HUES48 (cell line): ENCODE results near the gene GNAI3.

Experiments
- H3K27ac ChIP-seq: one replicate; pipeline ENCODE4 v1.7.0; 2013; ENCODE audit warnings: low read depth, low read length, inconsistent platforms
- H3K27me3 ChIP-seq: 2 replicates; pipeline ENCODE4 v1.6.1; 2013; ENCODE audit warnings: mild to moderate bottlenecking, low read length; ENCODE audit not compliant: control insufficient read depth, insufficient read depth
- H3K36me3 ChIP-seq: 2 replicates; pipeline ENCODE4 v1.6.1; 2013; ENCODE audit warnings: low read length; ENCODE audit not compliant: control insufficient read depth, insufficient read depth
- H3K4me1 ChIP-seq: 2 replicates; pipeline ENCODE4 v1.6.1; 2013; ENCODE audit warnings: mild to moderate bottlenecking, low read length; ENCODE audit not compliant: control insufficient read depth, insufficient read depth
- H3K4me3 ChIP-seq: 2 replicates; pipeline ENCODE4 v1.5.1; 2013; ENCODE audit warnings: mild to moderate bottlenecking, low read depth, low read length
- H3K9ac ChIP-seq: 2 replicates; pipeline ENCODE4 v1.6.1; 2013; ENCODE audit warnings: mild to moderate bottlenecking, low read depth, low read length, moderate library complexity
- H3K9me3 ChIP-seq: 2 replicates; pipeline ENCODE4 v1.6.1; 2013; ENCODE audit warnings: low read length; ENCODE audit not compliant: control insufficient read depth, insufficient read depth

The GNAI3 gene

GRCh38 chr1:109527846-109528695 lies 20.3 kb upstream of the GNAI3 start:
- H3K27ac ChIP-seq: no peak overlapping the region

GRCh38 chr1:109528712-109529111 lies 19.7 kb upstream of the GNAI3 start:
- H3K27ac ChIP-seq: no peak overlapping the region
- no peak overlapping the region for H3K4me3 ChIP-seq
- no peaks in the 10 kb centered on the region for H3K36me3 ChIP-seq
- H3K9me3 ChIP-seq: no peaks in the 10 kb centered on the region
- peaks cover 6% of the 10 kb centered on the region; the same call in 1 of the 2 replicates for H3K4me1 ChIP-seq
- H3K27me3 ChIP-seq: no peaks in the 10 kb centered on the region
- H3K9ac ChIP-seq: no peak overlapping the region

More at GRCh38 chr1:109527846-109528695, 20.3 kb upstream of the GNAI3 start:
- Histone ChIP-seq H3K4me1 (peaks cover 6% of the 10 kb centered on the region; the same call in 1 of the 2 replicates), H3K36me3 (no peaks in the 10 kb centered on the region), H3K9me3 (no peaks in the 10 kb centered on the region), H3K4me3 (no peak overlapping the region), H3K27me3 (no peaks in the 10 kb centered on the region), H3K9ac (no peak overlapping the region)

GRCh38 chr1:109529881-109530456 lies 18.4 kb upstream of the GNAI3 start:
- H3K9ac ChIP-seq: no peak overlapping the region
- H3K27me3 ChIP-seq: no peaks in the 10 kb centered on the region

GRCh38 chr1:109530457-109531087 lies 17.8 kb upstream of the GNAI3 start:
- H3K27ac ChIP-seq: no peak overlapping the region
- no peaks in the 10 kb centered on the region for H3K9me3 ChIP-seq
- no peak overlapping the region for H3K4me3 ChIP-seq
- H3K36me3 ChIP-seq: no peaks in the 10 kb centered on the region
- no peaks in the 10 kb centered on the region for H3K27me3 ChIP-seq
- no peak overlapping the region for H3K9ac ChIP-seq
- peaks cover 6% of the 10 kb centered on the region; the same call in 1 of the 2 replicates for H3K4me1 ChIP-seq

More at GRCh38 chr1:109529881-109530456, 18.4 kb upstream of the GNAI3 start:
- Histone ChIP-seq H3K9me3 (no peaks in the 10 kb centered on the region), H3K4me3 (no peak overlapping the region), H3K4me1 (peaks cover 6% of the 10 kb centered on the region; the same call in 1 of the 2 replicates), H3K27ac (no peak overlapping the region), H3K36me3 (no peaks in the 10 kb centered on the region)

- no peak overlapping the region for H3K4me3 ChIP-seq
- H3K9ac ChIP-seq: no peak overlapping the region
- H3K9me3 ChIP-seq: no peaks in the 10 kb centered on the region
- no peaks in the 10 kb centered on the region for H3K27me3 ChIP-seq
- H3K4me1 ChIP-seq: peaks cover 6% of the 10 kb centered on the region; the same call in 1 of the 2 replicates
- H3K36me3 ChIP-seq: no peaks in the 10 kb centered on the region
- no peak overlapping the region for H3K27ac ChIP-seq
Measured at GRCh38 chr1:109531380-109531779, 17.0 kb upstream of the GNAI3 start.

- no peak overlapping the region for H3K9ac ChIP-seq
Measured at GRCh38 chr1:109531826-109532364, 16.5 kb upstream of the GNAI3 start.

GRCh38 chr1:109532365-109533136 lies 15.9 kb upstream of the GNAI3 start:
- H3K27ac ChIP-seq: no peak overlapping the region
- no peak overlapping the region for H3K4me3 ChIP-seq
- H3K9me3 ChIP-seq: no peaks in the 10 kb centered on the region
- no peak overlapping the region for H3K9ac ChIP-seq
- H3K36me3 ChIP-seq: no peaks in the 10 kb centered on the region
- peaks cover 6% of the 10 kb centered on the region; the same call in 1 of the 2 replicates for H3K4me1 ChIP-seq
- no peaks in the 10 kb centered on the region for H3K27me3 ChIP-seq

More at GRCh38 chr1:109531826-109532364, 16.5 kb upstream of the GNAI3 start:
- H3K9me3 ChIP-seq: no peaks in the 10 kb centered on the region
- H3K36me3 ChIP-seq: no peaks in the 10 kb centered on the region
- peaks cover 6% of the 10 kb centered on the region; the same call in 1 of the 2 replicates for H3K4me1 ChIP-seq
- no peak overlapping the region for H3K4me3 ChIP-seq
- H3K27ac ChIP-seq: no peak overlapping the region
- H3K27me3 ChIP-seq: no peaks in the 10 kb centered on the region

- H3K9me3 ChIP-seq: no peaks in the 10 kb centered on the region
- no peak overlapping the region for H3K27ac ChIP-seq
- H3K9ac ChIP-seq: no peak overlapping the region
- H3K4me1 ChIP-seq: peaks cover 6% of the 10 kb centered on the region; the same call in 1 of the 2 replicates
- no peaks in the 10 kb centered on the region for H3K36me3 ChIP-seq
- no peak overlapping the region for H3K4me3 ChIP-seq
- H3K27me3 ChIP-seq: no peaks in the 10 kb centered on the region
Measured at GRCh38 chr1:109534307-109534858, 14.0 kb upstream of the GNAI3 start.

- no peaks in the 10 kb centered on the region for H3K9me3 ChIP-seq
- H3K9ac ChIP-seq: no peak overlapping the region
- H3K27ac ChIP-seq: no peak overlapping the region
- no peaks in the 10 kb centered on the region for H3K36me3 ChIP-seq
- peaks cover 8% of the 10 kb centered on the region; the same call in 1 of the 2 replicates for H3K4me1 ChIP-seq
- H3K27me3 ChIP-seq: no peaks in the 10 kb centered on the region
- no peak overlapping the region for H3K4me3 ChIP-seq
Measured at GRCh38 chr1:109535481-109535880, 12.9 kb upstream of the GNAI3 start.

GRCh38 chr1:109535971-109536491 lies 12.4 kb upstream of the GNAI3 start:
- Histone ChIP-seq H3K9me3 (no peaks in the 10 kb centered on the region), H3K9ac (no peak overlapping the region), H3K27me3 (no peaks in the 10 kb centered on the region), H3K4me3 (no peak overlapping the region), H3K27ac (no peak overlapping the region), H3K36me3 (no peaks in the 10 kb centered on the region), H3K4me1 (peaks cover 8% of the 10 kb centered on the region; the same call in 1 of the 2 replicates)
